HepG2 (cell line): ENCODE measurements around the gene PHF10. TPM values are rescaled to one million over a fixed set of nuclear protein-coding genes. Genes with fewer than 3 reads are reported as not detected.

Source experiments
- CBX2 ChIP-seq, 2 experiments: fragments of 200-600 bp in 1 of 2; sonication (generic); formaldehyde crosslinking in 1 of 2; IDR thresholded peaks; 2 replicates each; pipeline versions ENCODE4 v1.7.0 to v1.8.1; 2018 to 2022; ENCODE audit warnings: low read depth in 2 of 2, low read length in 1 of 2, mild to moderate bottlenecking in 1 of 2, missing genetic modification reagents in 1 of 2
- MAF1 ChIP-seq: sonication (generic); formaldehyde crosslinking; IDR thresholded peaks from 2 replicates; pipeline ENCODE4 v1.5.0; 2020; ENCODE audit warnings: missing genetic modification reagents, borderline replicate concordance
- SNAI1 ChIP-seq: sonication (generic); formaldehyde crosslinking; IDR thresholded peaks from 2 replicates; pipeline ENCODE4 v1.5.0; 2020; ENCODE audit warnings: mild to moderate bottlenecking, missing genetic modification reagents, borderline replicate concordance
- ZFP91 ChIP-seq: sonication (generic); formaldehyde crosslinking; IDR thresholded peaks from 2 replicates; pipeline ENCODE4 v1.9.0; 2022; ENCODE audit warnings: missing genetic modification reagents, mild to moderate bottlenecking, borderline replicate concordance
- ZNF276 ChIP-seq: sonication (generic); formaldehyde crosslinking; IDR thresholded peaks from 2 replicates; pipeline ENCODE4 v1.4.0; 2020; ENCODE audit warnings: mild to moderate bottlenecking, low read depth, missing genetic modification reagents
- ZNF292 ChIP-seq: sonication (generic); formaldehyde crosslinking; IDR thresholded peaks from 2 replicates; pipeline ENCODE4 v1.8.1; 2022; ENCODE audit warnings: mild to moderate bottlenecking, low read depth, missing genetic modification reagents, borderline replicate concordance
- ZNF318 ChIP-seq: sonication (generic); formaldehyde crosslinking; IDR thresholded peaks from 2 replicates; pipeline ENCODE4 v1.4.0; 2020; ENCODE audit warnings: mild to moderate bottlenecking, missing genetic modification reagents
- ZNF720 ChIP-seq: sonication (generic); formaldehyde crosslinking; IDR thresholded peaks from 2 replicates; pipeline ENCODE4 v1.4.0; 2020; ENCODE audit warnings: missing genetic modification reagents
- polyA plus RNA-seq, 8 experiments: library from polyadenylated mRNA; depleted of rRNA in 3 of 8; stranded (reverse) in 7 of 8; unstranded in 1 of 8; fragments of >200 nt; fragmentation: Illumina TruSeq in 4 of 8; extraction: Trizol in 4 of 8; gene quantifications; 2 replicates each; pipeline versions ENCODE4 v1.2.1 to v1.2.3, GENCODE V29; 2011 to 2016; ENCODE audit warnings: low read depth in 4 of 8, missing spikeins in 1 of 8, mixed read lengths in 1 of 8; ENCODE audit not compliant: insufficient read depth in 1 of 8
- total RNA-seq, 5 experiments: library from RNA; depleted of rRNA; stranded (reverse); fragments of >200 nt; fragmentation: Illumina TruSeq; extraction: Trizol; gene quantifications; 2 replicates each; pipeline ENCODE4 v1.2.3, GENCODE V29; 2016; ENCODE audit warnings: low read depth in 1 of 5

PHF10 gene
- total and polyA plus RNA-seq, 2 of the 13 experiments (the other 11 are each of a cell fraction or from before 2014, with no cell fraction given) = 42.1 to 84.1 TPM

GRCh38 chr6:169725125-169726048 is 1.1 kb upstream of the PHF10 start (continued):
- TF ChIP-seq ZNF318 (CRISPR knock-in tag) = no peak
- TF ChIP-seq ZNF292 (CRISPR knock-in tag) = peak; percentile 62
- TF ChIP-seq ZNF720 (CRISPR knock-in tag) = no peak
- 0 out of 2 replicates have a peak, but pooled peaks have one; percentile 12 for TF ChIP-seq SNAI1
- TF ChIP-seq MAF1 (CRISPR knock-in tag) = 0 out of 2 replicates have a peak, but pooled peaks have one; percentile 18
- TF ChIP-seq ZFP91 (CRISPR knock-in tag) = peak; percentile 91; the same call in 1 of the 2 replicates
- TF ChIP-seq CBX2 (IDR thresholded peaks at IDR 0.05; ENCODE audit: low read depth, low read length) = no peak
- 0 out of 2 replicates have a peak, but pooled peaks have one; percentile 75 for TF ChIP-seq CBX2 (CRISPR knock-in tag; IDR thresholded peaks at IDR 0.05; ENCODE audit: low read depth)
- no peak; the same call in 1 of the 2 replicates for TF ChIP-seq ZNF276 (CRISPR knock-in tag)
